Gastroesophageal sphincter (tissue), 4 donors: ENCODE measurements around the gene GAREM1. TPM values are rescaled to one million over a fixed set of nuclear protein-coding genes. Genes with fewer than 3 reads are reported as not detected.

ENCODE experiments used
- ATAC-seq: fragments of 150-250 bp; one replicate; pipeline ENCODE4 v1.9.1; 2016; ENCODE audit warnings: mild to moderate bottlenecking, moderate library complexity
- H3K27ac ChIP-seq, 4 donors: fragments of 200-600 bp; sonication (generic) in 3 of 4; 1 replicate in 3 of 4; 2 replicates in 1 of 4; pipeline ENCODE4 v1.5.1; 2016 to 2019
- H3K27me3 ChIP-seq: fragments of 200-600 bp; sonication (generic); one replicate; pipeline ENCODE4 v1.5.1; 2019
- H3K36me3 ChIP-seq, 2 donors: fragments of 200-600 bp; sonication (generic); one replicate each; pipeline ENCODE4 v1.5.1; 2019; ENCODE audit warnings: control low read depth in 1 of 2
- H3K4me1 ChIP-seq, 3 donors: fragments of 200-600 bp; sonication (generic); 1 replicate in 2 of 3; 2 replicates in 1 of 3; pipeline ENCODE4 v1.5.1; 2016 to 2019; ENCODE audit warnings: control low read depth in 2 of 3
- H3K4me3 ChIP-seq, 2 donors: fragments of 200-600 bp; sonication (generic); one replicate each; pipeline ENCODE4 v1.5.1; 2019; ENCODE audit warnings: mild to moderate bottlenecking in 1 of 2, moderate library complexity in 1 of 2
- H3K9me3 ChIP-seq, 3 donors: fragments of 200-600 bp; sonication (generic); one replicate each; pipeline ENCODE4 v1.5.1; 2017 to 2019; ENCODE audit warnings: control low read depth in 2 of 3
- CTCF ChIP-seq, 4 experiments: fragments of 200-600 bp in 2 of 4; fragments of 450-650 bp in 2 of 4; sonication (generic) in 1 of 4; IDR thresholded peaks; one replicate each; pipeline ENCODE4 v1.5.1; 2017 to 2019; ENCODE audit warnings: antibody characterized with exemption in 4 of 4, mild to moderate bottlenecking in 2 of 4, moderate library complexity in 2 of 4
- EP300 ChIP-seq: sonication (generic); formaldehyde crosslinking; IDR thresholded peaks from one replicate; pipeline ENCODE4 v1.6.1; 2017; ENCODE audit warnings: antibody characterized with exemption, mild to moderate bottlenecking
- POLR2A ChIP-seq, 2 donors: fragments of 450-650 bp; IDR thresholded peaks; one replicate each; pipeline ENCODE4 v1.6.1; 2017; ENCODE audit warnings: antibody characterized with exemption in 2 of 2, mild to moderate bottlenecking in 2 of 2, moderate library complexity in 1 of 2
- POLR2AphosphoS5 ChIP-seq: sonication (generic); formaldehyde crosslinking; IDR thresholded peaks from one replicate; pipeline ENCODE4 v1.6.1; 2017; ENCODE audit warnings: antibody characterized with exemption
- WGBS, 2 donors: methylation state at CpG; one replicate each; pipeline ENCODE4 v1.1.5; 2018; ENCODE audit warnings: low coverage in 1 of 2; 5-methylcytosine and 5-hydroxymethylcytosine counted together
- total RNA-seq, 4 donors: library from RNA; depleted of rRNA; stranded (reverse); fragments of >200 nt; gene quantifications; one replicate each; pipeline ENCODE4 v1.1.0, GENCODE V29; 2016

Gene GAREM1
- total RNA-seq, 4 donors from 2014 or later = 8.2 to 16.6 (median 12.3) TPM

- Histone ChIP-seq H3K27ac (peak overlapping the region; percentile 16 to 70 (median 38)), H3K36me3 (no peaks in the 10 kb centered on the region), H3K4me1 (peaks cover 6 to 24% (median 9%) of the 10 kb centered on the region in 3 donors), H3K27me3 (no peaks in the 10 kb centered on the region), H3K9me3 (no peaks in the 10 kb centered on the region), H3K4me3 (no peak overlapping the region)
- ATAC-seq = peak; percentile 53
- 11 to 27% methylated on average over 5 of the region's 5 CpGs for WGBS, 2 donors
- no peak for TF ChIP-seq POLR2A (IDR thresholded peaks at IDR 0.05)
- no peak for TF ChIP-seq CTCF (IDR thresholded peaks at IDR 0.05)
- no peak for TF ChIP-seq POLR2AphosphoS5
- TF ChIP-seq EP300 = no peak
Measured at GRCh38 chr18:32310101-32310500, 160.6 kb downstream of the GAREM1 start.

- Histone ChIP-seq H3K9me3 (no peaks in the 10 kb centered on the region), H3K27me3 (no peaks in the 10 kb centered on the region), H3K4me3 (no peak overlapping the region), H3K4me1 (peaks cover 6 to 24% (median 9%) of the 10 kb centered on the region in 3 donors), H3K36me3 (no peaks in the 10 kb centered on the region), H3K27ac (peak overlapping the region in 3 of 4 donors; percentile 16 to 70 (median 57))
- WGBS, 2 donors = 35 to 48% methylated on average over 3 of the region's 3 CpGs
- TF ChIP-seq EP300 = no peak
- no peak for TF ChIP-seq CTCF (IDR thresholded peaks at IDR 0.05)
- peak; percentile 52 for TF ChIP-seq POLR2AphosphoS5
- no peak for TF ChIP-seq POLR2A (IDR thresholded peaks at IDR 0.05)
- ATAC-seq = peak; percentile 90
Measured at GRCh38 chr18:32308493-32309120, 162.1 kb downstream of the GAREM1 start.

- no peaks in the 10 kb centered on the region for H3K9me3 ChIP-seq
- WGBS, 2 donors = 47 to 58% methylated on average over 3 to 4 of the region's 4 CpGs
- H3K4me1 ChIP-seq = peaks cover 0 to 43% (median 0%) of the 10 kb centered on the region in 3 donors
- no peak overlapping the region for H3K4me3 ChIP-seq
- peak overlapping the region in 2 of 4 donors; percentile 15 to 21 for H3K27ac ChIP-seq
- H3K36me3 ChIP-seq = no peaks in the 10 kb centered on the region
- TF ChIP-seq POLR2A (IDR thresholded peaks at IDR 0.05) (no peak), EP300 (no peak), POLR2AphosphoS5 (no peak), CTCF (IDR thresholded peaks at IDR 0.05) (no peak)
- no peak for ATAC-seq
- no peaks in the 10 kb centered on the region for H3K27me3 ChIP-seq
Measured at GRCh38 chr18:32303400-32303799, 167.3 kb downstream of the GAREM1 start.

GRCh38 chr18:32302806-32303205 is 167.9 kb downstream of the GAREM1 start:
- no peaks in the 10 kb centered on the region for H3K27me3 ChIP-seq
- H3K9me3 ChIP-seq = no peaks in the 10 kb centered on the region
- no peaks in the 10 kb centered on the region for H3K36me3 ChIP-seq
- ATAC-seq = no peak
- 74 to 78% methylated on average over 3 to 5 of the region's 5 CpGs for WGBS, 2 donors
- peak overlapping the region in 3 of 4 donors; percentile 15 to 24 (median 21) for H3K27ac ChIP-seq
- TF ChIP-seq EP300 = no peak
- no peak for TF ChIP-seq POLR2A (IDR thresholded peaks at IDR 0.05)
- no peak for TF ChIP-seq CTCF (IDR thresholded peaks at IDR 0.05)
- H3K4me3 ChIP-seq = no peak overlapping the region
- peaks cover 0 to 45% (median 0%) of the 10 kb centered on the region in 3 donors for H3K4me1 ChIP-seq
